ENCODE data around the gene SERINC2. TPM values are rescaled to one million over a fixed set of nuclear protein-coding genes. Genes with fewer than 3 reads are reported as not detected.

Gene SERINC2
- 1.4 TPM for total RNA-seq

GRCh38 chr1:31412732-31413404 is at the start of gene SERINC2:
SERINC2 (plus strand) TSS chr1:31413213; CDS start chr1:31413266, 53 bp downstream.
- Histone ChIP-seq H3K4me1 (ENCODE audit: insufficient read depth, low read length) (peaks cover 14% of the 10 kb centered on the region), H3K27me3 (ENCODE audit: insufficient read depth, low read length) (peaks cover 37% of the 10 kb centered on the region), H3K4me3 (ENCODE audit: low read length) (peak within 1 kb of the TSS; percentile 38), H3K9me3 (ENCODE audit: low read depth, low read length) (no peaks in the 10 kb centered on the region)

DNA sequence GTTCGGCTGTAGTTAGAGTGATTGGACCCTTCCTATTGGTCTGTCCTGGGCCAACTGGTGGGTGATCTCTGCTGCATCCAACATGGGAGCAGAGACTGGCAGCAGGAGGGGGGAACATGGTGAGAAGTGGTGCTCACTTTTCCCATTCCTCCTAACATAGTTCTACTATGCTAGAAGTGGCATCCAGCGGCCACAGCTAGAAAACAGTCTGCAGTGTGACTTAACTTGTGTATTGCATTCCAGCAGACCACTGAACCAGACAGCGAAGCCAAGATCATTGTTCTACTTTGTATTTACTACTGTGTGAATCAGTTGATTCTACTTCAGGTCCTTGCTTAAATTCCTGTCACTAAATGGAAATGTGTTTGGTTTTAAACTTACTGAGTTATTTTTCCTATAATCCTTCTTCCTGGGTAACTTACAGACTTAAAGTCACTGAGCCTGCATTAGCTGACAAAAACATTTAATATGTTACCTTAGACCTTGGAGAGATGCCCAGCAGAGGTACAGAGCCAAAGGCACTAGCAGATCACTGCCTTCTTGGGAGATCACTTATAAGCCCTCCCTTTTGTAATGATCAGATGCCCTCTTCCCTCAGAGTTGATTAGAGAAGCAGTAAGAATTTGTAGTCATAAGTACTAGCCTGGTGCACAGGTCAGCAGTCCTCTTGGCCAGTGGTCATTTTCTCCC is 48.3 kb upstream of the SERINC2 start:
- Histone ChIP-seq H3K9me3 (ENCODE audit: low read depth, low read length) (no peaks in the 10 kb centered on the region), H3K27me3 (ENCODE audit: insufficient read depth, low read length) (no peaks in the 10 kb centered on the region), H3K4me3 (ENCODE audit: low read length) (no peak overlapping the region), H3K4me1 (ENCODE audit: insufficient read depth, low read length) (no peaks in the 10 kb centered on the region)

DNA sequence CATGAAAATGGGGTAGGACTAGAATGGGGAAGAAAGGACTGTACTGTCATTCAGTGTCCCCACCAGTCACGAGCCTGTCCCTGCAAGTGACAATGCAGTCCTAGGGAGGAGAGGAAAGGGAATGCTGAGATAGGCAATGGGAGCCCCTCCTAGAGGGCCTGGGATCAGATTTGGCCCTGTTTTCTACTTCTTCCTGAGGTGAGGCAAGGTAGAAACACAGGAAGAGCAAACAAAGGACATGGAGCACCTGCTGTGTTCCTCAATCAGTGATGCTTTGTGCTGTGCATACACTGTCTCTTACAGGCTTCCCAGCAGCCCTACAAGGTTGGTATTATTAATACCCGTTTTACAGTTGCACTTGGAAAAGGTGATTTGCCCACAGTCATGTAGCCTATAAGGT is 46.2 kb upstream of the SERINC2 start:
- Histone ChIP-seq H3K27me3 (ENCODE audit: insufficient read depth, low read length) (no peaks in the 10 kb centered on the region), H3K4me3 (ENCODE audit: low read length) (no peak overlapping the region), H3K9me3 (ENCODE audit: low read depth, low read length) (no peaks in the 10 kb centered on the region), H3K4me1 (ENCODE audit: insufficient read depth, low read length) (no peaks in the 10 kb centered on the region)

DNA sequence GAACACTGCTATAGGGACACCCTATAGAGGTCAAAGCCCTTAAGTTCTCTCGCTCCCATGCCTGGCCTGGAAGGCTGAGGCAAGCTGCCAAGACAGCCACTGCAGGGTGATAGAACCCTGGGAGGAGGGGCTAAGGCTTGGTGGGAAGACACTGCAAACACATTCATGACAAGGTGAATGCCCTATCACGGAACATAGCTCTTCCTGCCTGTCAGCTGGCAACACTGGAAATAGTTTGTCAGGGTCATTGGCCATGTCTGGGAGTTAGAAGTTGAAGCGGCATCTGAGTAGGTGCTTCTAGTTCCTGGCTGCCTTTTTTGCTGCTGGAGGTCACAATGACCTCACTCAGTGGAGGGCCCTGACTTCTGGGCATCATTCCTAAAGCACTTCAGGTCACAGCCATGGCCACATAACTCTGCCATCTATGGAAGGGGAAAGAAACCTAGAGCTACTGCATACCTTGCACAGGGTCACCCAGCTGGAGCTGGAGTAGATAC is 44.4 kb upstream of the SERINC2 start:
- Histone ChIP-seq H3K9me3 (ENCODE audit: low read depth, low read length) (no peaks in the 10 kb centered on the region), H3K4me3 (ENCODE audit: low read length) (no peak overlapping the region), H3K4me1 (ENCODE audit: insufficient read depth, low read length) (peaks cover 11% of the 10 kb centered on the region), H3K27me3 (ENCODE audit: insufficient read depth, low read length) (no peaks in the 10 kb centered on the region)

DNA sequence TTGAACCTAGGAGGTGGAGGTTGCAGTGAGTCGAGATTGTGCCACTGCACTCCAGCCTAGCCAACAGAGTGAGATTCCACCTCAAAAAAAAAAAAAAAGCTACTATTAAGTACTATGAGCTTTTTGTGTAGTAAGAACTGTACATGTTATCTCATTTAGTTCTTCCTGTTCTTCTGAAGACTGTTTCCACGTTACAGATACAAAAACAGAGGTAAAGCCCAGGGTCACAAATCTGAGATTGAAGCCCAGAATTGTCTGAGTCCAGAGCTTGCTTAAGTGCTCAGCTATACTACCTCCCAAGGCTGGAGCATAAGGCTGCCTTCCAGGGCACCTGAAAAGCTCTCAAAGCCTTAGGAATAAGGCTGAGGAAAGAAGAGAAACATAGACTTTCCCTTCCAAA is 43.0 kb upstream of the SERINC2 start:
- peaks cover 11% of the 10 kb centered on the region for H3K4me1 ChIP-seq (ENCODE audit: insufficient read depth, low read length)
- H3K4me3 ChIP-seq (ENCODE audit: low read length): no peak overlapping the region
- H3K27me3 ChIP-seq (ENCODE audit: insufficient read depth, low read length): no peaks in the 10 kb centered on the region
- H3K9me3 ChIP-seq (ENCODE audit: low read depth, low read length): no peaks in the 10 kb centered on the region

- Histone ChIP-seq H3K9me3 (ENCODE audit: low read depth, low read length) (no peaks in the 10 kb centered on the region), H3K4me1 (ENCODE audit: insufficient read depth, low read length) (peaks cover 11% of the 10 kb centered on the region), H3K27me3 (ENCODE audit: insufficient read depth, low read length) (no peaks in the 10 kb centered on the region), H3K4me3 (ENCODE audit: low read length) (no peak overlapping the region)
Measured at GRCh38 chr1:31370565-31370964, 42.4 kb upstream of the SERINC2 start.

- no peak overlapping the region for H3K4me3 ChIP-seq (ENCODE audit: low read length)
- H3K4me1 ChIP-seq (ENCODE audit: insufficient read depth, low read length): peaks cover 11% of the 10 kb centered on the region
- H3K27me3 ChIP-seq (ENCODE audit: insufficient read depth, low read length): no peaks in the 10 kb centered on the region
- H3K9me3 ChIP-seq (ENCODE audit: low read depth, low read length): no peaks in the 10 kb centered on the region
Measured at GRCh38 chr1:31371121-31371959, 41.7 kb upstream of the SERINC2 start.

DNA sequence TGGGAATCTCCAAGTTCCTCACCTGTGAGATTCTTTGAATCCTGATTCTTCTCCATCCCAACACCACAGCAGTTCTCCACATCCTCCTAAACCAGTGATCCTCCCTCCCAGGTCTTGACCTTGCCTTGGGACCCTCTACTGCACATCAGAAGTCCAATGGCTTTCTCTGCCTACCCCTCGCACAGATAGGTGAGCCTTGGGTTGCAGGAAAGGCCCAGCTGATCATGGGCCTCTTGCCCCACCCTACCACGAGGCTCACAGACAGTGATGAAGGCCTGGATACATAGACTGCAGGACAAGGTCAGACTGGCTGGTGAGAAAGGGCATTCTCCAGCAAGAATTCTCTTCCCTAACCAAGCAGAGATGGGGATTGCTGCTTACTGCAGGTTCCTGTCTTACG is 41.0 kb upstream of the SERINC2 start:
- H3K27me3 ChIP-seq (ENCODE audit: insufficient read depth, low read length): no peaks in the 10 kb centered on the region
- no peak overlapping the region for H3K4me3 ChIP-seq (ENCODE audit: low read length)
- H3K4me1 ChIP-seq (ENCODE audit: insufficient read depth, low read length): peaks cover 11% of the 10 kb centered on the region
- no peaks in the 10 kb centered on the region for H3K9me3 ChIP-seq (ENCODE audit: low read depth, low read length)

- H3K27me3 ChIP-seq (ENCODE audit: insufficient read depth, low read length): no peaks in the 10 kb centered on the region
- no peak overlapping the region for H3K4me3 ChIP-seq (ENCODE audit: low read length)
- H3K4me1 ChIP-seq (ENCODE audit: insufficient read depth, low read length): peaks cover 11% of the 10 kb centered on the region
- no peaks in the 10 kb centered on the region for H3K9me3 ChIP-seq (ENCODE audit: low read depth, low read length)
Measured at GRCh38 chr1:31372751-31373055, 40.3 kb upstream of the SERINC2 start.

DNA sequence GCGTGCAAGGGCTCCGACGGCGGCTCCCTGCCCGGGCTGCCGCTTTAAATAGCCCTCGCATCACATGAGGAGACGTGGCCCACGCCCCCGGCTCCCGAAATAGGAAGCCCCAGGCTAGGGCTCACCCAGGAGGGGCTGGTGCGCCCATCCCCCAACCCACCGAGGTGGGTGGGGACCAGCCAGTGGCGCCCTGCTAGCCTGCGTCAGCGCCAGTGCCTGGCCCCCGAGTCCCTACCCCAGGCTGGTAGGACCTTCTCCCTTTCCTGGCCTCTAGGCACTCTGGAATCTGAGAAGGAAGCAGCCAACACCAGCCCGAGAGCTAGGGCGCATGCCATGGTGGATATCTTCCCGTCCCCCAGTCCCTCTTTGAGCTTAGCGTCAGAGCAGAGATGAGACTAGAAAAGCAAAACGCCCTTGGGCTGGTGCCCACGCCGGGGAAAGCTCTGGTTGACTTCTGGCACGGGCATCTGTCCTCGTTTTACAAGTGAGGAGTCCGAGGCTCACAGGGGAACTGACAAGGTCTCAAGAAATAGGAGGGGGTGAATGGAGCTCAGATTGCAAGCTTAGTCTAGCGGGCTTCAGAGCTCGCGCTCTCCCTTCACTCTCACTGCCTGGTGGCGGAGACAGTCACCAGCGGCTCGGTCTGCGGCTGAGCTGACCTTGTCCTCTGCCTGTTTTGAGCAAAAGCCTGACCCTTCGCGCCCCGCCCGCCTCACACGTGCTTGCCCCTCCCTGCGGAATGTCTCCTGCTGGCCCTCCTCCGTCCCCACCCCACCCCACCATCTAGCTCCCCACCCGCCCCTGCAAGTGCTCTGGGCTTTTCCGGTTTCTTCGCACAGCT is 39.7 kb upstream of the SERINC2 start, which contains the start of gene FABP3:
TSS of gene FABP3 (minus strand) at position 21 of the 841 bp plus-strand sequence. CDS start 62 bp downstream, outside the sequence.
- Histone ChIP-seq H3K4me1 (ENCODE audit: insufficient read depth, low read length) (peaks cover 11% of the 10 kb centered on the region), H3K9me3 (ENCODE audit: low read depth, low read length) (no peaks in the 10 kb centered on the region), H3K27me3 (ENCODE audit: insufficient read depth, low read length) (no peaks in the 10 kb centered on the region), H3K4me3 (ENCODE audit: low read length) (peak within 1 kb of the TSS; percentile 10)

DNA sequence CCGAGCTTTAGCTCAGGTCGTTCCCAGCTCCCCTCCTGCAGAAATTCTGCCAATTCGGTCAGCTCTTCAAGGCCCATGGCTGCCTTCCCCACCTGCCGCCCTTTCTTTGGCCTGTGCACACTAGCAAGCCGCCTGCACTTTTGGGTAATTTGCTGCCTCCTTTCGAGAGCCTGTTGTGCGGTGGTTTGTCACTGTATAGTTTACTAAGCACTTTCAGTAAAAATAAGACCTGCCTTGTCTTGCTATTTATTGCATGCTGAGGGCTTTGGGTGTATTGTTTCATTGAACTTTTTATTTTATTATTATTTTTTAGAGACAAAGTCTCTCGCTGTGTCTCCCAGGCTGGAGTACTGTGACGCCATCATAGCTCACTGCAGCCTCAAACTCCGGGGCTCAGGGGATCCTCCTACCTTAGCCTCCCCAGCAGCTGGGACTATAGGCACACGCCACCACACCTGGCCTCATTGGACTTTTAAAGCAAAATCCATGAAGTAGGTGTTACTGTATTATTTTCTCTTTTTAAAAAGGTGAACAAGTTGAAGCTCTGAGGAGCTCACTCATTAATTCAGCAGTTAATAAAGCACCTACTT is 39.0 kb upstream of the SERINC2 start:
- Histone ChIP-seq H3K9me3 (ENCODE audit: low read depth, low read length) (no peaks in the 10 kb centered on the region), H3K4me1 (ENCODE audit: insufficient read depth, low read length) (peaks cover 11% of the 10 kb centered on the region), H3K4me3 (ENCODE audit: low read length) (no peak overlapping the region), H3K27me3 (ENCODE audit: insufficient read depth, low read length) (no peaks in the 10 kb centered on the region)

DNA sequence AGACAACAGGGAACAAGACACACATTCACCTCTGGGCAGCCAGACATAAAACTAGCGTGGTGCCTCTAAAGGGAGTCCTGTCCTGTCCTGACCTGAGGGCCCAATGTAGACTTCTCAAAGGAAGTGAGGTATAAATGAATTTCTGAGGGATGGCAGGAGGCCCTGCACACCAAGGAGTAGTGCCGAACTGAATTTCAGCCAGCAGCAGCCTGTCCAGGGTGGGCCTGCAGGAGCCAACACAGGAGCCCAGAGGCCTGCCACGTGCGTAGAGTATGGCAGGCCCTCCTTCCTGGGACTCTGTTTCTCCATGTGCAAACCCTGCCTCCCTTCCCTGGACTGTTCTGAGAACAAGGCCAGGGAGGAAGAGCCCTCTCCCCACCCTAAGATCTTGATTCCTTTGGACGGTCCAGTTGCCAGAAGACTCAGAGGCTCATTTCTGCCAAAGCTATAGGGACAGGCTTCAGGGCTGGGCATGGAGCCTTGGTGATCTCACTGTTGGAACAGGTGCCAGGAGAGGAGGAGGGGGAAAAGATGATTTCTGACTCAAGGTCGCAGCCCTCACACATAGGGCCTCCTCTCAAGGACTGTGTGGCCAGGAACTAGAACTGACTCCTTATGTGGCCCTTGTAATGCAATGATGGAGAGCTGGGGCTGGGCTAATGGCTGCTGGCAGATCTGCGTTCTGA is 38.4 kb upstream of the SERINC2 start:
- no peak overlapping the region for H3K4me3 ChIP-seq (ENCODE audit: low read length)

DNA sequence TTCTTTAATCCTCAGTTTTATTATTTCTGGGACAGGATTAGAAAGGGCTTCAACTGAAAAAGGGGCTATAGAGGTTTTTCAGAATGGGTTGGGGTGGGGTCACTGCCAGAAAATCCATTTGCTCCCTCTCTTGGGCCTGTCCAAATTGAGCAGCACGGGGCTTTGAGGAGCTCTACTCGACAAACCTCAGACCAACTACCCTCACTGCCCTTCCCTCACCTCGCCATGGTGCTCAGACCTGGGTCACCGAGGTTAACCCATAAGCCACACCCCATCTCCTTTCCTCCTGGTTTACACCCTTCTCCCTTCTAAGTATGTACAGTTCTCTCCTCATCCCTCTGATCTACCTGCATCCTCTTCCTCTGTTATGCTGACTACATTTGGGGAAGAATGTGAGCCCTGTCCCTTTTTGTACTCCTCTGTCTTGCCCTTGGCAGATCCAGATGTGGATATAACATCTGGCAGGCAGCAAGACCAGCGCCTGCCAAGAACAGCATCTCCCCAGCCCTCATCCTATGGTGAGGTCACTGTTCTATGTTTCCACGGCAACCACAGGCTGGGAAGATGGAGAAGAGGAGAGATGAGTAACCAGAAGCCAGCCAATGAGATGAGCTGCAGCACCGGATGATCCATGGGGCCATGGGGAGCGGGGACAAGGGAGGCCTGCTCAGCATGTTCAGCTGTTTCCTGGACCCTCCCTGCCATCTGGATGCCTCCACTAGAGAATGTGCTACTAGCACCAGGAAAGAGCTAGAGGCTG is 36.5 kb upstream of the SERINC2 start:
- no peaks in the 10 kb centered on the region for H3K27me3 ChIP-seq (ENCODE audit: insufficient read depth, low read length)
- H3K4me3 ChIP-seq (ENCODE audit: low read length): no peak overlapping the region
- H3K4me1 ChIP-seq (ENCODE audit: insufficient read depth, low read length): peaks cover 11% of the 10 kb centered on the region
- H3K9me3 ChIP-seq (ENCODE audit: low read depth, low read length): no peaks in the 10 kb centered on the region

More for the DNA sequence above, 38.4 kb upstream of the SERINC2 start:
- peaks cover 11% of the 10 kb centered on the region for H3K4me1 ChIP-seq (ENCODE audit: insufficient read depth, low read length)
- H3K27me3 ChIP-seq (ENCODE audit: insufficient read depth, low read length): no peaks in the 10 kb centered on the region
- H3K9me3 ChIP-seq (ENCODE audit: low read depth, low read length): no peaks in the 10 kb centered on the region
